Panc1 (cell line): ENCODE measurements around the gene DOCK8.

Source experiments
- CTCF ChIP-seq: fragments of 450-650 bp; IDR thresholded peaks from 2 replicates; pipeline ENCODE4 v1.5.1; 2017; ENCODE audit warnings: mild to moderate bottlenecking
- POLR2AphosphoS5 ChIP-seq: IDR thresholded peaks from 2 replicates; pipeline ENCODE4 v1.6.1; 2012; ENCODE audit warnings: mild to moderate bottlenecking, low read depth, low read length, moderate library complexity
- REST ChIP-seq, 2 experiments: IDR thresholded peaks; 2 replicates each; pipeline ENCODE4 v1.6.1; 2011 to 2012; ENCODE audit warnings: low read depth in 2 of 2, control low read depth in 1 of 2, low read length in 1 of 2, mild to moderate bottlenecking in 1 of 2, moderate library complexity in 1 of 2; ENCODE audit not compliant: insufficient read depth in 1 of 2
- TCF7L2 ChIP-seq: IDR thresholded peaks from 2 replicates; pipeline ENCODE4 v1.6.1; 2011; ENCODE audit warnings: mild to moderate bottlenecking, low read depth, low read length, inconsistent platforms

DNA sequence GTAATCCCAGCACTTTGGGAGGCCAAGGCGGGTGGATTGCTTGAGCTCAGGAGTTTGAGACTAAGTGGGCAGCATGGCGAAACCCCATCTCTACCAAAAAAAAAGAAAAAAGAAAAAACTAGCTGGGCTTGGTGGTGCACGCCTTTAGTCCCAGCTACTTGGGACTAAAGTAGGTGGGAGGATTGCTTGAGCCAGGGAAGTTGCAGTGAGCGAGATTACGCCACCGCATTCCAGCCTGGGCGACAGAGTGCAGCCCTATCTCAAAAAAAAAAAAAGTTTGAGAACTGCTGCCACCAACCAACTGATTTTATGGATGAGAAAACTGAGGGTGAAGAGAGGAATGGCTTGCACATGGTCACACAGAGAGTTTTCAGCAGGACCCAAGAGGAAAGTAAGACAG lies 175.1 kb downstream of the DOCK8 start:
- TF ChIP-seq CTCF (no peak), POLR2AphosphoS5 (no peak), TCF7L2 (no peak), REST (IDR thresholded peaks at IDR 0.05; ENCODE audit: insufficient read depth in 1 of 2, low read depth in 2 of 2, low read length in 1 of 2) (no peak)
